Left forelimb (tissue), 1 donor: ENCODE results near the gene PRICKLE1.

Experiments used
- DNase-seq: peaks from one replicate; pipeline ENCODE4 v3.0.0-alpha.2; 2018; ENCODE audit warnings: low spot score

The PRICKLE1 gene

DNA sequence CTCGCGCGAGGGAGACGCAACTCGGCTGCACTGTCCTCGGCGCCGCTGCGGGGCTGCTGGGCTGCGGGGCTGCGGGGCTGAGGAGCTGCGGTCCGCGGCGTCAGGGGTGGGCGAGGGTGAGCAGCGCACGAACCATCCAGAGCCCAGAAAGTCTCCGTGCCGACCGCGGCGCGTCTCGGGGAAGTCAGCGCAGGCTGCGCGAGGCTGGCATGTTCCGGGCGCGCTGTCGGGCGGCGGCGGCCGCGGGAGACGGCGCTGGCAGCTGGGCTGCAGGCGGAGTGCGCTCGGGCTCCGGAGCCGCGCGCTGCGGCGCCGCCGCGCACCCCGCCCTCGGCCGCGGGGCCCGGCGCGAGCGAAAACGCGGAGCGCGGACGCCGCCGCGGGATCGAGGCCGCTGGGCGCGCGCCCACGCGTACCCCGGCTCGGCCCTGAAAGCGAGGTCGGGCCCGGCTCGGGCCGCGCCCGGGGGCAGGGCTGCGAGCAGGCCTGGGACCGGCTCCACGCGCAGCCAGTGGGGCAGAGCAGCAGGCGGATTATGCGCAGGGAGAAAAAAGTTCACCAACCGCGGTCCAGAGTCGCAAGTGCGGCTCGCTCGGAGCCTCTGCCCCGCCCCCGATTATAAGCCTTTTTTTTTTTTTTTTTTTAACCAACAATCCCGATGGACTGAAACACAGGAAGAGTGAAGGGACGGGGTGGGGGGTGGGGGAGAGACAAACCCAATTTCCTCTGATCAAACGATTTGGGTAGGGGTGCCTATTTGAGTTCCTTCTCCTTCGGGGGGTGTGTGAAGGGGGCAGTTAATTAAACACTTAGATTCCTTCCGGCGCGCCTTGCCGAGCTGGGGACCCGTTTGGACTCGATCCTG is at the start of gene PRICKLE1:
TSS of gene PRICKLE1 (minus strand) at position 282 of the 865 bp plus-strand sequence. CDS start 117,230 bp downstream, outside the sequence.
- peak; percentile 80 for DNase-seq

DNA sequence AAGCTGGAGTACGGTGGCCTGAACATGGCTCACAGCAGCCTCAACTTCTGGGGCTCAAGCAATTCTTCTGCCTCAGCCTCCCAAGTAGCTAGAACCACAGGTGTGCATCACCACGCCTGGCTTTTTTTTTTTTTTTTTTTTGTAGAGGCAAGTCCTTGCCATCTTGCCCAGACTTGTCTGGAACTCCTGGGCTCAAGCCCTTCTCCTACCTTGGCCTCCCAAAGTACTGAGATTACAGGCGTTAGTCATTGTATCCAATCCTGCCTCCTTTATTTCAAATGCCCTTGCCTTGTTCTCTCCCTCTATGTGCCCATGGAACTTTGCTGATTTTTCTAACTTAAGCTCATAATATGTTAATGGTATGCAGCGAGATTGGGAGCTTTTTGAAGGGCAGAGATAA is 49.2 kb upstream of the PRICKLE1 start:
- no peak for DNase-seq

DNA sequence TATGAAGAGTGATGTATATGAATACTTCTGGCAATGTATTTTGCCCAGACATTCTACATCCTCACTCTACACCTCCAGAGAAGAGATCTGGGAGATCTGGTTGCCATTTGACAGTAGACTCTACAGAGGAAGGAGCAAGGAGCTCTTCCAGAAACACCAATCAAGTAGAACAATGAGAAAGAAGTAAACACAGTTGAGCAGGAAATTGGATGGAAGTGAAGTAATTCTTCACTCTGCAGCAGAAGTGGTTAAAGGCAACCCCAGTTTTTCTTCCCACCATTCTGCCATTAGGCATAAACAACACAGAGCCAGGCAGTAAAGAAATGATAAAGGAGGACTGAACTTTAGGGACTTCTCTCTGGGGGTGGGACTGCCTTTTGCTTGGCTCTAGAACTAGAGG is 48.5 kb upstream of the PRICKLE1 start:
- no peak for DNase-seq

DNA sequence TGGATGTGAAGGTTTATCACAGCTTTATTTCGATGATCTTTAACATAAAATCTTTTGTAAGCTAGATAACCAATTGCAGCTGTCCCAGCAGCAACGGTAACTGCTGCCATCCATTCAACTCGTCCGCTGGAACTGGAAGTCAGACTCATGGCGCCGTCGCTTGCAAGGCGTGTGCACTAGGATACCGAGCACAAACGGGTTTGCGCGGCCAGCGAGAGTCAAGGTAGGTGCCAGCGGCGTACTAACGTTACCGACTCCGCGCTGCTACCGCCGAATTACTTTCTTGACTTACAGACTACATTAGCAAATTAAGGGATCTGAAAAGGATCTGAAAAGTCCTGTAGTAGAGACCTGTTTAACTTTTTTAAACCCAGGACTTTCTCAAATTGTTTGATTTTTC is 47.4 kb upstream of the PRICKLE1 start:
- no peak for DNase-seq

DNA sequence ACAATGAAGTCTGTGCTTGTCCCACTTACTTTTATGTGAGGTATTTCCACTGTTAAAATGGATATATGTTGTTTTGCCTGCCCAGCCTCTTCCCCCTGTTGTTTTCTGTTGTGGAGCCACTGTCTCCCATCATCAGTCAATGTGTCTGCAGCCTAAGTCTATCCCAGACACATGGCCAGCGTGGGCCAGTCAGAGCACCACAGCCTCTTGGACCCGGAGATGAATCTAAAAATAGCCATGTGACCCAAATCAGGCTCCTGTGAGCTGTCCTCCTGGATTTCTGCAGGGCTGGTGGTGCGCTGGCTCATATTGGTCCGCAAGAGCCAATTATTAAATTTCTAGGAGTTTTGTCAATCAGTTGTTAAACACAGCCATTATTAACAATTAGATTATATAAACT is 44.0 kb upstream of the PRICKLE1 start:
- DNase-seq: no peak

DNA sequence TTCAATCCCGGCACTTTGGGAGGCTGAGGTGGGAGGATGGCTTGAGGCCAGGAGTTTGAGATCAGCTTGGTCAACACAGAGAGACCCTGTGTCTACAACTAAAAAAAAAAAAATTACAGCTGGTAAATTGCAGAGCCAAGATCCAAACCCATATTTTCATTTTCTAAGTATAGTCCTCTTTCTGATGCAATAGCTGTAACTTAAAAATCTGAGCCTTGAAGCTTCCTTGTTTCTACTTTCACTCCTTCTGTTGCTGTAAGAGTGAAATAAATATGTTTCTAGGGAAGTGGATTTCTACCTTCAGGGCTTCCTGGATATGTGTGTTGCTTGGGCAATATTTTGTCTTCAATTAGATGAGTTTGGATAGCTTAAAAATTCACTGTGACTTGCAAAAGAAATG is 42.0 kb upstream of the PRICKLE1 start:
- DNase-seq: no peak

GRCh38 chr12:42630314-42630713 is 40.8 kb upstream of the PRICKLE1 start:
- no peak for DNase-seq

- no peak for DNase-seq
Measured at GRCh38 chr12:42627151-42627550, 37.6 kb upstream of the PRICKLE1 start.

DNA sequence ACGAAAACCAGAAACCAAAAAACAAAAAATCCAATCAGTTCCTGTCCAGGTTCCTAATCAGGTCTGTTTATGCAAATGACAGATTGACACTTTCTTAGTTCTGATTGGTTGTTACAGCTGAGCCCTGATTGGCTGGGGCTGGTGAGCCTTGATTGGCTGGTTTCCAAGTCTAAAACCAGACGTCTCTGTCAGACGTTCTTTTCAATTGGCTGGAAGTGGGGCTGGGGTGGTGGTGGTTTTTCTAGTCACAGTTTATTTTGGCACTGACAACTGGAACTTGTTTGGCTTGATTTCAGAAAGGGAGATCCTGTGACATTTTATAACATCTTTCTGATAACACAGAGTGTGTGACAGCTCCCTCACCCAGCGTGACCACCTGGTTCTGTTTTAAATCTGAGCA is 36.1 kb upstream of the PRICKLE1 start:
- no peak for DNase-seq

- no peak for DNase-seq
Measured at GRCh38 chr12:42617622-42618021, 28.1 kb upstream of the PRICKLE1 start.

DNA sequence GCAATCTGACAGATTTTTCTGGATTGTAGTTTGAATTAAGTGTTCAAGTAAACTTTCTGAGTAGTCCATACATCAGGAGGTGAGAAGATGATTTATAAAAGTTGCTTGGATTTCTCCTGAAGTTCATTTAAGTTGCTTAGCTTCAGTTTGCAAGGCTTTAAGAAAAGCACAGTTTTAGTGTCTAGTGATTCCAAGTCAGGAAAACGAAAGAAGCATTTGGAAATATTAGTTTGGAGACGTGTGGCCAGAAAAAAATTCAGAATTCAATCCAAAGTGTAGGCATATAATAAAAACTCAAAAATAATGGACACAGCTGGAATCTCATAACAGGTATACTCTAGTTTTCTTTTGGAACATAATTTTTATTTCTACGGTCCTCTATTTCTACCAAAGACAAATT is 25.5 kb upstream of the PRICKLE1 start:
- DNase-seq: no peak

DNA sequence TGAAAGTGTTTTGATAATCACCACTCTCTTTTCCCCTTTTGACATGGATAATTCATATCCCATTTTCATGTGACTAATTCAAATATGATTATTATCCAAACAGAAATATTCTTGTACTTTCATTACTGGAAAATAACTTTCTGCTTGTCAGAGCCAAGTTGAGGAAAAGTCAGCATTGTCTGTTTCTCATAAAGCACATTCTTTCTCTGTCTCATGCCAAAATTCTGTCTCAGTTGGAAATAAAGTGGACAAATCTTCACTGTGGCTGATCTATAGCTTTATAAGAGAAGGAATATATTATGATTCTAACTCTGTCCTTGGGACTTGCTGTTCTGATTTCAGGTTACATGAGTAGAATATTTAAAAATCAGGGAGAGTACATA is 22.7 kb upstream of the PRICKLE1 start:
- no peak for DNase-seq

DNA sequence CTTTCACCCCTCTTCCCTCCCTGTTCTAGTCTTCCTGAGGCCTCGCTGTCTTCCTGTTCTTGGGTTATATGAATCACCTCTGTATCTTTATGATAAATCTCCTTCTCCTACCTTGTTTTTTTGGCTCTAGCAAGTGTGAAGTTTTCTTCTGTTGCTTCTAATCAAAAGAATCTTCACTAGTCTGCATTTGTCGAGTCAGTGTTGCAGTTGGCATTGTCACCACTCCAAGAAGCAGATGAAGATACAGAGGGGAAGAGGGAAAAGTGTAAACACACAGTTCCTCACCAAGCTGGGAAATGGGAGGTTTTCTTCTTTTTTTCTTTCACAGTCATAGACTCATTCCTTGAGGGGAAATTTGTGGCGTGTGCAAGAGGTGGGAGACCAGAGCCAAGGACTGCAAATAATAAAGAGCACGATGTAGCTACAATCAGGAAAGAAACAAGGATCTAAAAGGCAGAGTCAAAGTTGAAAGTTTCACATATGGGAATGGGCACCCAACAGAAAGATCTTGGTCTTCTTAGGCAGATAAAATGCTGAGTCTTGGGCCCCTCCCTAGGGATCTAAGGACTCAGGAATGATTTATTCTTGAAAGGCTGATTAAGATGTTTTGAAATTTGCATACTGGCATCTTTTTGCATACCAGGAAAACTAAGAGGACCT is 22.2 kb upstream of the PRICKLE1 start:
- no peak for DNase-seq

- no peak for DNase-seq
Measured at GRCh38 chr12:42609605-42610004, 20.1 kb upstream of the PRICKLE1 start.

DNA sequence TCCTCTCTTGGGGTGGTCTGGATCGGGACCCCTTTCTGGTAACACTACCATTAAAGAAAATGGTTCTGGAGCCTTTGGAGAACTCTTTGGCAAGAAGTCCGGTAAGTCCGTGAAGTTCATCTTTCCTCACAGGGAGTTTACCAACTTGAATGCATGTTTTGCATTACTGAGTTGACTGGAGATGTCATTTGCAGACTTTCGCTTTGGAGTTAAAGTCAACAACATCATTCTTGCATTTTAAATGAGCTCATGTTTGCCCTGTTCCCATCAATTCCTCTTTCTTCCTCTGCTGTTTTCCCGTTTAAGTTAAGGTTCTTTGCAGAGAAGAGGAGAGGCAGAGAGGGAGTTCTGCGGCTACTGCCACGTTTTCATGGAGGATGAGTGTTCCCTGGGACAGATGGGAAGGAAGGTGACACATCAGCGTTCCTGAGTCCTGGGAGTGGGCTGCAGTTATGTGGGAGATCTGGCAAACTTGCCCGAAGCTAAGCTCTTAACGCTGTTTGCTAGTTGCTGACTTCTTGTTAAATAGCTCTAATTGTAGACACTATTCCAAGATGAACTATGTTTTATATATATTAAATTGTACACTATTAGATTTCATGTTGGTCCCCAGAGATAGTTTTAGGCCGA is 18.8 kb upstream of the PRICKLE1 start:
- DNase-seq: no peak

- no peak for DNase-seq
Measured at GRCh38 chr12:42607584-42608058, 18.1 kb upstream of the PRICKLE1 start.

DNA sequence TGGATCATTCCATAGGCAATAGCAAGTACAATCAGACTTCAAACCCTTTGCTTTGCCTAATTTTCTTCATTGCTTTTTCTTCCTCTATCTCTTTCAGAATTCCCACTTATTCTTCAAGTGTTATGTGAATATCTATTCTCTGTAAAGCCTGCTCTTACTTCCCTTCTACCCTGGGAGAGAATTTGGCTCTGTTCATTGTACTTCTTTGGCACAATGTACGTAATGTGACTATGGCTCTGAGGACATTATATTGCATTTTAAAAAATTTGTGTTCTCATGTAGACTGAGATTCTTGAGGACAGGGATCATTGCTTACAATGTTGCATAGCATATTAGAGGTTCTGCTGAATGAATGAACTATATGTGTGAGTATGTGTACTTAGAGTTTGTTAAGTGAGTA is 16.9 kb upstream of the PRICKLE1 start:
- no peak for DNase-seq

- no peak for DNase-seq
Measured at GRCh38 chr12:42605685-42606084, 16.1 kb upstream of the PRICKLE1 start.

GRCh38 chr12:42603246-42603990 is 13.9 kb upstream of the PRICKLE1 start:
- DNase-seq: no peak

DNA sequence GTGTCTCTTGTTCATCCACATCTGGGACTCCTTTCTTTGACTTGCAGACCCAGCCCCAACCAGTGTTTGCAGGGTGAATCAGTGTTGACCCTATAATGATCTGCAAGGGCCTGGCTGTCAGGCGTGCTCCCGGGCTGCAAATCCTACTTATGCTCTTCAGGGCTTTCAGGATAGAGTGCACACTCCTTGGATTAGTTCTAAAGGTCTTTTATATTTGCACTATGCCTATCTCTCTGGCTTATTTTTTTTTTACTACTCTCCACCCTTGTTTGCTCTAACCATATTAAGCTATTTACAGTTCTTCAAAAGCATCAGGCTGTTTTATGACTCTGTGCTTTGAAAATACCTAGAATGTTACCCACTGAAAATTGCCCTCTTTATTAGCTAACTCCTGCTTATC is 4.3 kb upstream of the PRICKLE1 start:
- DNase-seq: no peak

DNA sequence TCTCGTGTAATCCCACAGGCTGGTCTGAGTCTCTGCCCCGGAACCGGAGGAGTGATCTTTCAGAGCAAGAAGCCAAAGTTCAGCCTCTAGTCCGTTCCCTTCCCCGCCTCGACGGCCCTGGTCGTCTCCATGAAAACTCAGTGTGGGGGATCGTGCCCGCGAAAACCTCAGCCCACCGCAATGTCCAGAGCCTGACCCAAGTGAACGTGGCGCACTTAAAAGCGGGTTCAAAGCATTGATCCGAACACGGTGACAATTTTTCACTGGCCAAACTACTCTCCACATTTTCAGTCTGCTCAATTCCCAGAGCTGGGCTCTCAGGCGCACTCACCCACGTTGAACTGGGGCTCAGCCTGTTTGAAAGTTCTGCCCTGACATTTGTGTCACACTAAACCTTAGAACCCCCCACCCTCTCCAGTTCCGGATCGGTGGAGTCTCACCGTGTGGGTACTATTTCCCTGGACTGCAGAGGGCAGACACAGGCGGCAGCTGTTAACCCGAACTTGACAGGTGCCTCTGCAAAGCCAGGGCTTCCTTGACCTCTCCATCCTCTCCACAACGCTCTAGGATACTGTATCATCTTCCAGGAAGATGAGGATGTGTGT is 886 bp upstream of the PRICKLE1 start:
- peak; percentile 70 for DNase-seq
